Measurements from ENCODE around the gene CLGN.
A peak's percentile ranks its signal among the peaks of the same experiment; 100 is the strongest.

The CLGN gene

GRCh38 chr4:140372751-140373327, 54.6 kb downstream of the CLGN start:
- Histone ChIP-seq H3K27me3 (ENCODE audit: control insufficient read depth in 3 of 3, insufficient read depth in 3 of 3, low read depth in 1 of 3, low read length in 3 of 3) (no peaks in the 10 kb centered on the region), H3K9ac (ENCODE audit: low read depth, low read length, poor library complexity) (peak overlapping the region; percentile 14), H2BK5ac (ENCODE audit: low read length) (no peak overlapping the region), H2BK15ac (ENCODE audit: low read length) (no peak overlapping the region), H2AK5ac (ENCODE audit: low read depth, low read length) (no peak overlapping the region), H3K4me3 (ENCODE audit: low read length in 2 of 2) (peak overlapping the region; percentile 63 to 78), H2BK120ac (ENCODE audit: low read depth, low read length) (no peak overlapping the region), H3K36me3 (replicated peaks in 1 of 2; ENCODE audit: control insufficient read depth in 2 of 2, insufficient read depth in 2 of 2, low read length in 2 of 2) (no peaks in the 10 kb centered on the region), H3K79me1 (ENCODE audit: low read depth, low read length) (peaks cover 2% of the 10 kb centered on the region), H3K9me3 (replicated peaks in 1 of 2; ENCODE audit: control insufficient read depth in 2 of 2, insufficient read depth in 1 of 2, low read depth in 1 of 2, low read length in 2 of 2) (no peaks in the 10 kb centered on the region), H3K18ac (ENCODE audit: low read length) (no peak overlapping the region), H3K4me2 (ENCODE audit: insufficient read depth, low read length, poor library complexity, severe bottlenecking) (peak overlapping the region; percentile 66), H3K14ac (ENCODE audit: low read length) (no peak overlapping the region), H4K91ac (ENCODE audit: low read depth, low read length, poor library complexity) (no peak overlapping the region), H4K8ac (ENCODE audit: low read depth, low read length) (no peak overlapping the region), H2AFZ (ENCODE audit: low read length) (peak overlapping the region; percentile 88), H3K27ac (replicated peaks; ENCODE audit: low read length) (peak overlapping the region; percentile 51), H2BK12ac (ENCODE audit: low read length) (no peak overlapping the region), H3K4me1 (ENCODE audit: control insufficient read depth in 2 of 2, insufficient read depth in 1 of 2, low read depth in 1 of 2, low read length in 2 of 2) (peaks cover 5 to 8% of the 10 kb centered on the region in 2 donors), H3K23ac (ENCODE audit: low read depth, low read length, poor library complexity) (no peak overlapping the region), H3K4ac (ENCODE audit: low read length) (no peak overlapping the region)
- no CpG with 5 or more reads among the region's 21 CpGs for WGBS, 2 donors (ENCODE audit: extremely low coverage in 2 of 2, insufficient read length in 2 of 2, insufficient replicate concordance in 1 of 2)
- no peak for DNase-seq (ENCODE audit: low spot score)

- H3K27me3 ChIP-seq (ENCODE audit: control insufficient read depth in 3 of 3, insufficient read depth in 3 of 3, low read depth in 1 of 3, low read length in 3 of 3), result no peaks in the 10 kb centered on the region
- H2BK12ac ChIP-seq (ENCODE audit: low read length), result no peak overlapping the region
- no peak overlapping the region for H3K9ac ChIP-seq (ENCODE audit: low read depth, low read length, poor library complexity)
- H3K27ac ChIP-seq (replicated peaks; ENCODE audit: low read length), result no peak overlapping the region
- no peak overlapping the region for H3K4ac ChIP-seq (ENCODE audit: low read length)
- no peaks in the 10 kb centered on the region for H3K9me3 ChIP-seq (replicated peaks in 1 of 2; ENCODE audit: control insufficient read depth in 2 of 2, insufficient read depth in 1 of 2, low read depth in 1 of 2, low read length in 2 of 2)
- no peak overlapping the region for H3K4me3 ChIP-seq (ENCODE audit: low read length in 2 of 2)
- no peak overlapping the region for H2BK5ac ChIP-seq (ENCODE audit: low read length)
- H3K4me2 ChIP-seq (ENCODE audit: insufficient read depth, low read length, poor library complexity, severe bottlenecking), result no peak overlapping the region
- no peak for DNase-seq (ENCODE audit: low spot score)
- H3K14ac ChIP-seq (ENCODE audit: low read length), result no peak overlapping the region
- no peak overlapping the region for H3K18ac ChIP-seq (ENCODE audit: low read length)
- H2AK5ac ChIP-seq (ENCODE audit: low read depth, low read length), result no peak overlapping the region
- no peaks in the 10 kb centered on the region for H3K36me3 ChIP-seq (replicated peaks in 1 of 2; ENCODE audit: control insufficient read depth in 2 of 2, insufficient read depth in 2 of 2, low read length in 2 of 2)
- no peak overlapping the region for H2AFZ ChIP-seq (ENCODE audit: low read length)
- peaks cover 0 to 3% of the 10 kb centered on the region in 2 donors for H3K4me1 ChIP-seq (ENCODE audit: control insufficient read depth in 2 of 2, insufficient read depth in 1 of 2, low read depth in 1 of 2, low read length in 2 of 2)
- H4K8ac ChIP-seq (ENCODE audit: low read depth, low read length), result no peak overlapping the region
- H3K23ac ChIP-seq (ENCODE audit: low read depth, low read length, poor library complexity), result no peak overlapping the region
- H2BK15ac ChIP-seq (ENCODE audit: low read length), result no peak overlapping the region
- no peak overlapping the region for H4K91ac ChIP-seq (ENCODE audit: low read depth, low read length, poor library complexity)
- H2BK120ac ChIP-seq (ENCODE audit: low read depth, low read length), result no peak overlapping the region
- no CpG with 5 or more reads among the region's 3 CpGs for WGBS, 2 donors (ENCODE audit: extremely low coverage in 2 of 2, insufficient read length in 2 of 2, insufficient replicate concordance in 1 of 2)
- no peaks in the 10 kb centered on the region for H3K79me1 ChIP-seq (ENCODE audit: low read depth, low read length)
Observed at GRCh38 chr4:140368686-140369085, 58.8 kb downstream of the CLGN start.

- no peak overlapping the region for H3K9ac ChIP-seq (ENCODE audit: low read depth, low read length, poor library complexity)
- H3K4me1 ChIP-seq (ENCODE audit: control insufficient read depth in 2 of 2, insufficient read depth in 1 of 2, low read depth in 1 of 2, low read length in 2 of 2), result peaks cover 0 to 2% of the 10 kb centered on the region in 2 donors
- no peak overlapping the region for H3K18ac ChIP-seq (ENCODE audit: low read length)
- H3K36me3 ChIP-seq (replicated peaks in 1 of 2; ENCODE audit: control insufficient read depth in 2 of 2, insufficient read depth in 2 of 2, low read length in 2 of 2), result no peaks in the 10 kb centered on the region
- no peak overlapping the region for H3K4me3 ChIP-seq (ENCODE audit: low read length in 2 of 2)
- no peak overlapping the region for H3K4me2 ChIP-seq (ENCODE audit: insufficient read depth, low read length, poor library complexity, severe bottlenecking)
- no peaks in the 10 kb centered on the region for H3K27me3 ChIP-seq (ENCODE audit: control insufficient read depth in 3 of 3, insufficient read depth in 3 of 3, low read depth in 1 of 3, low read length in 3 of 3)
- DNase-seq (ENCODE audit: low spot score), result no peak
- no peak overlapping the region for H4K8ac ChIP-seq (ENCODE audit: low read depth, low read length)
- no peak overlapping the region for H4K91ac ChIP-seq (ENCODE audit: low read depth, low read length, poor library complexity)
- no peak overlapping the region for H3K23ac ChIP-seq (ENCODE audit: low read depth, low read length, poor library complexity)
- H2BK15ac ChIP-seq (ENCODE audit: low read length), result no peak overlapping the region
- no peak overlapping the region for H3K27ac ChIP-seq (replicated peaks; ENCODE audit: low read length)
- H2AK5ac ChIP-seq (ENCODE audit: low read depth, low read length), result no peak overlapping the region
- no peak overlapping the region for H2BK12ac ChIP-seq (ENCODE audit: low read length)
- no peak overlapping the region for H2BK5ac ChIP-seq (ENCODE audit: low read length)
- H2AFZ ChIP-seq (ENCODE audit: low read length), result no peak overlapping the region
- H2BK120ac ChIP-seq (ENCODE audit: low read depth, low read length), result no peak overlapping the region
- H3K14ac ChIP-seq (ENCODE audit: low read length), result no peak overlapping the region
- no peak overlapping the region for H3K4ac ChIP-seq (ENCODE audit: low read length)
- no CpG with 5 or more reads among the region's 2 CpGs for WGBS, 2 donors (ENCODE audit: extremely low coverage in 2 of 2, insufficient read length in 2 of 2, insufficient replicate concordance in 1 of 2)
- no peaks in the 10 kb centered on the region for H3K79me1 ChIP-seq (ENCODE audit: low read depth, low read length)
- H3K9me3 ChIP-seq (replicated peaks in 1 of 2; ENCODE audit: control insufficient read depth in 2 of 2, insufficient read depth in 1 of 2, low read depth in 1 of 2, low read length in 2 of 2), result no peaks in the 10 kb centered on the region
Observed at GRCh38 chr4:140367738-140368137, 59.7 kb downstream of the CLGN start.

- no peak overlapping the region for H3K14ac ChIP-seq (ENCODE audit: low read length)
- H3K9ac ChIP-seq (ENCODE audit: low read depth, low read length, poor library complexity), result no peak overlapping the region
- no peak overlapping the region for H2BK12ac ChIP-seq (ENCODE audit: low read length)
- H3K9me3 ChIP-seq (replicated peaks in 1 of 2; ENCODE audit: control insufficient read depth in 2 of 2, insufficient read depth in 1 of 2, low read depth in 1 of 2, low read length in 2 of 2), result no peaks in the 10 kb centered on the region
- no peak overlapping the region for H4K91ac ChIP-seq (ENCODE audit: low read depth, low read length, poor library complexity)
- no peaks in the 10 kb centered on the region for H3K4me1 ChIP-seq (ENCODE audit: control insufficient read depth in 2 of 2, insufficient read depth in 1 of 2, low read depth in 1 of 2, low read length in 2 of 2)
- no peaks in the 10 kb centered on the region for H3K79me1 ChIP-seq (ENCODE audit: low read depth, low read length)
- no peak overlapping the region for H3K27ac ChIP-seq (replicated peaks; ENCODE audit: low read length)
- H3K18ac ChIP-seq (ENCODE audit: low read length), result no peak overlapping the region
- no peak overlapping the region for H3K4me2 ChIP-seq (ENCODE audit: insufficient read depth, low read length, poor library complexity, severe bottlenecking)
- no peaks in the 10 kb centered on the region for H3K27me3 ChIP-seq (ENCODE audit: control insufficient read depth in 3 of 3, insufficient read depth in 3 of 3, low read depth in 1 of 3, low read length in 3 of 3)
- H3K4ac ChIP-seq (ENCODE audit: low read length), result no peak overlapping the region
- H2BK15ac ChIP-seq (ENCODE audit: low read length), result no peak overlapping the region
- H2AFZ ChIP-seq (ENCODE audit: low read length), result no peak overlapping the region
- H3K23ac ChIP-seq (ENCODE audit: low read depth, low read length, poor library complexity), result no peak overlapping the region
- H2AK5ac ChIP-seq (ENCODE audit: low read depth, low read length), result no peak overlapping the region
- DNase-seq (ENCODE audit: low spot score), result no peak
- H2BK5ac ChIP-seq (ENCODE audit: low read length), result no peak overlapping the region
- H2BK120ac ChIP-seq (ENCODE audit: low read depth, low read length), result no peak overlapping the region
- no peak overlapping the region for H4K8ac ChIP-seq (ENCODE audit: low read depth, low read length)
- H3K4me3 ChIP-seq (ENCODE audit: low read length in 2 of 2), result no peak overlapping the region
- no peaks in the 10 kb centered on the region for H3K36me3 ChIP-seq (replicated peaks in 1 of 2; ENCODE audit: control insufficient read depth in 2 of 2, insufficient read depth in 2 of 2, low read length in 2 of 2)
Observed at GRCh38 chr4:140363558-140363957, 63.9 kb downstream of the CLGN start.
